ENCODE results near the gene CANT1. TPM values are rescaled to one million over a fixed set of nuclear protein-coding genes. Genes with fewer than 3 reads are reported as not detected.

CANT1 gene
- total and polyA plus RNA-seq, 2 of the 13 experiments (the other 11 are each of a cell fraction or from before 2014, with no cell fraction given): 34.1 to 42.1 TPM

DNA sequence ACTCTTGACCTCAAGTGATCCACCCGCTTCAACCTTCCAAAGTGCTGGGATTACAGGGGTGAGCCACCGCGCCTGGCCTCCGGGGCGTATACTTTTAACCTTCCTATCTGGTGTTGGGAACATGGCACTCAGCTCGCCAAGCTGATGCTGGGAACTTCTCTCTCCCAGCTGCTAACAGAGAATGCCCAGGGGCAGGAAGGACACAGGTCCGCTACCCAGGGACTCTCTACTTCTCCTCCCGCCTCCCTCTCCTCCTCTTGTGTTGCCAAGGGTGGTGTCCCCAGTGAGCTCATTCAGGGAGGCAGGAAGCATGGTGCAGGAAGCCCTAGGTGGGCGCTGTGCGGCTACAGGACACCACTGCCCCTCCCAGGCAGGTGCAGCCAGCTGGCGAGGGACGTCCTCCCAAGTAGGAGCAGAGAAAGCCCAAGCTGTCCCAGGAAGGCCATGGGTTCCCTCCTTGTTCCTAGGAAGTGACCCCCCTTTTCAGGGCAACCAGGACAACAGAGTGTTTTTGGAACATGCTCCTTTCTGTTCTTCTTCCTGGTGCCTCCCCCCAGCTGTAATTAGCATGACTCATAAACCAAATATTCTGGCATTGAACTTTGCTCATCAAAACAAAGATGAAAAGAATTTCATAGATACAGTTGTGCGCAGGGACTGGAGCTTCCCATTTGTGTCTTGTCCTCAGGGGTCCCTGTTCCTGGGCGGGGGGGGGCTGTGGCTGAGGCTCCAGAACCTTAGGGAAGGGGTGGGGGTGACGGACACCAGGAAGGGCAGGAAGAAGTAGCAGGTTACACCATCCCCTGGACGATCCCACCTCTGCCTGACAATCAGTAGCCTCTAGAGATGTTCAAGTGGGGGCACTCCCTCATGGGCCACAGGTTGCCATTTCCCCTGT is 17.1 kb upstream of the CANT1 start (continued):
- TF ChIP-seq, protein P1, sequence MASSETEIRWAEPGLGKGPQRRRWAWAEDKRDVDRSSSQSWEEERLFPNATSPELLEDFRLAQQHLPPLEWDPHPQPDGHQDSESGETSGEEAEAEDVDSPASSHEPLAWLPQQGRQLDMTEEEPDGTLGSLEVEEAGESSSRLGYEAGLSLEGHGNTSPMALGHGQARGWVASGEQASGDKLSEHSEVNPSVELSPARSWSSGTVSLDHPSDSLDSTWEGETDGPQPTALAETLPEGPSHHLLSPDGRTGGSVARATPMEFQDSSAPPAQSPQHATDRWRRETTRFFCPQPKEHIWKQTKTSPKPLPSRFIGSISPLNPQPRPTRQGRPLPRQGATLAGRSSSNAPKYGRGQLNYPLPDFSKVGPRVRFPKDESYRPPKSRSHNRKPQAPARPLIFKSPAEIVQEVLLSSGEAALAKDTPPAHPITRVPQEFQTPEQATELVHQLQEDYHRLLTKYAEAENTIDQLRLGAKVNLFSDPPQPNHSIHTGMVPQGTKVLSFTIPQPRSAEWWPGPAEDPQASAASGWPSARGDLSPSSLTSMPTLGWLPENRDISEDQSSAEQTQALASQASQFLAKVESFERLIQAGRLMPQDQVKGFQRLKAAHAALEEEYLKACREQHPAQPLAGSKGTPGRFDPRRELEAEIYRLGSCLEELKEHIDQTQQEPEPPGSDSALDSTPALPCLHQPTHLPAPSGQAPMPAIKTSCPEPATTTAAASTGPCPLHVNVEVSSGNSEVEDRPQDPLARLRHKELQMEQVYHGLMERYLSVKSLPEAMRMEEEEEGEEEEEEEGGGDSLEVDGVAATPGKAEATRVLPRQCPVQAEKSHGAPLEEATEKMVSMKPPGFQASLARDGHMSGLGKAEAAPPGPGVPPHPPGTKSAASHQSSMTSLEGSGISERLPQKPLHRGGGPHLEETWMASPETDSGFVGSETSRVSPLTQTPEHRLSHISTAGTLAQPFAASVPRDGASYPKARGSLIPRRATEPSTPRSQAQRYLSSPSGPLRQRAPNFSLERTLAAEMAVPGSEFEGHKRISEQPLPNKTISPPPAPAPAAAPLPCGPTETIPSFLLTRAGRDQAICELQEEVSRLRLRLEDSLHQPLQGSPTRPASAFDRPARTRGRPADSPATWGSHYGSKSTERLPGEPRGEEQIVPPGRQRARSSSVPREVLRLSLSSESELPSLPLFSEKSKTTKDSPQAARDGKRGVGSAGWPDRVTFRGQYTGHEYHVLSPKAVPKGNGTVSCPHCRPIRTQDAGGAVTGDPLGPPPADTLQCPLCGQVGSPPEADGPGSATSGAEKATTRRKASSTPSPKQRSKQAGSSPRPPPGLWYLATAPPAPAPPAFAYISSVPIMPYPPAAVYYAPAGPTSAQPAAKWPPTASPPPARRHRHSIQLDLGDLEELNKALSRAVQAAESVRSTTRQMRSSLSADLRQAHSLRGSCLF (CRISPR knock-in tag; IDR thresholded peaks at IDR 0.05; ENCODE audit: borderline replicate concordance): no peak
- TF ChIP-seq ZBTB39 (CRISPR knock-in tag; IDR thresholded peaks at IDR 0.05) (no peak), IRF2 (CRISPR knock-in tag; IDR thresholded peaks at IDR 0.05) (peak; percentile 74), NFE2 (CRISPR knock-in tag; IDR thresholded peaks at IDR 0.05) (no peak), BCL3 (CRISPR knock-in tag; IDR thresholded peaks at IDR 0.05) (no peak), MAFG (CRISPR knock-in tag; IDR thresholded peaks at IDR 0.05) (no peak)
- TF ChIP-seq, protein P2, sequence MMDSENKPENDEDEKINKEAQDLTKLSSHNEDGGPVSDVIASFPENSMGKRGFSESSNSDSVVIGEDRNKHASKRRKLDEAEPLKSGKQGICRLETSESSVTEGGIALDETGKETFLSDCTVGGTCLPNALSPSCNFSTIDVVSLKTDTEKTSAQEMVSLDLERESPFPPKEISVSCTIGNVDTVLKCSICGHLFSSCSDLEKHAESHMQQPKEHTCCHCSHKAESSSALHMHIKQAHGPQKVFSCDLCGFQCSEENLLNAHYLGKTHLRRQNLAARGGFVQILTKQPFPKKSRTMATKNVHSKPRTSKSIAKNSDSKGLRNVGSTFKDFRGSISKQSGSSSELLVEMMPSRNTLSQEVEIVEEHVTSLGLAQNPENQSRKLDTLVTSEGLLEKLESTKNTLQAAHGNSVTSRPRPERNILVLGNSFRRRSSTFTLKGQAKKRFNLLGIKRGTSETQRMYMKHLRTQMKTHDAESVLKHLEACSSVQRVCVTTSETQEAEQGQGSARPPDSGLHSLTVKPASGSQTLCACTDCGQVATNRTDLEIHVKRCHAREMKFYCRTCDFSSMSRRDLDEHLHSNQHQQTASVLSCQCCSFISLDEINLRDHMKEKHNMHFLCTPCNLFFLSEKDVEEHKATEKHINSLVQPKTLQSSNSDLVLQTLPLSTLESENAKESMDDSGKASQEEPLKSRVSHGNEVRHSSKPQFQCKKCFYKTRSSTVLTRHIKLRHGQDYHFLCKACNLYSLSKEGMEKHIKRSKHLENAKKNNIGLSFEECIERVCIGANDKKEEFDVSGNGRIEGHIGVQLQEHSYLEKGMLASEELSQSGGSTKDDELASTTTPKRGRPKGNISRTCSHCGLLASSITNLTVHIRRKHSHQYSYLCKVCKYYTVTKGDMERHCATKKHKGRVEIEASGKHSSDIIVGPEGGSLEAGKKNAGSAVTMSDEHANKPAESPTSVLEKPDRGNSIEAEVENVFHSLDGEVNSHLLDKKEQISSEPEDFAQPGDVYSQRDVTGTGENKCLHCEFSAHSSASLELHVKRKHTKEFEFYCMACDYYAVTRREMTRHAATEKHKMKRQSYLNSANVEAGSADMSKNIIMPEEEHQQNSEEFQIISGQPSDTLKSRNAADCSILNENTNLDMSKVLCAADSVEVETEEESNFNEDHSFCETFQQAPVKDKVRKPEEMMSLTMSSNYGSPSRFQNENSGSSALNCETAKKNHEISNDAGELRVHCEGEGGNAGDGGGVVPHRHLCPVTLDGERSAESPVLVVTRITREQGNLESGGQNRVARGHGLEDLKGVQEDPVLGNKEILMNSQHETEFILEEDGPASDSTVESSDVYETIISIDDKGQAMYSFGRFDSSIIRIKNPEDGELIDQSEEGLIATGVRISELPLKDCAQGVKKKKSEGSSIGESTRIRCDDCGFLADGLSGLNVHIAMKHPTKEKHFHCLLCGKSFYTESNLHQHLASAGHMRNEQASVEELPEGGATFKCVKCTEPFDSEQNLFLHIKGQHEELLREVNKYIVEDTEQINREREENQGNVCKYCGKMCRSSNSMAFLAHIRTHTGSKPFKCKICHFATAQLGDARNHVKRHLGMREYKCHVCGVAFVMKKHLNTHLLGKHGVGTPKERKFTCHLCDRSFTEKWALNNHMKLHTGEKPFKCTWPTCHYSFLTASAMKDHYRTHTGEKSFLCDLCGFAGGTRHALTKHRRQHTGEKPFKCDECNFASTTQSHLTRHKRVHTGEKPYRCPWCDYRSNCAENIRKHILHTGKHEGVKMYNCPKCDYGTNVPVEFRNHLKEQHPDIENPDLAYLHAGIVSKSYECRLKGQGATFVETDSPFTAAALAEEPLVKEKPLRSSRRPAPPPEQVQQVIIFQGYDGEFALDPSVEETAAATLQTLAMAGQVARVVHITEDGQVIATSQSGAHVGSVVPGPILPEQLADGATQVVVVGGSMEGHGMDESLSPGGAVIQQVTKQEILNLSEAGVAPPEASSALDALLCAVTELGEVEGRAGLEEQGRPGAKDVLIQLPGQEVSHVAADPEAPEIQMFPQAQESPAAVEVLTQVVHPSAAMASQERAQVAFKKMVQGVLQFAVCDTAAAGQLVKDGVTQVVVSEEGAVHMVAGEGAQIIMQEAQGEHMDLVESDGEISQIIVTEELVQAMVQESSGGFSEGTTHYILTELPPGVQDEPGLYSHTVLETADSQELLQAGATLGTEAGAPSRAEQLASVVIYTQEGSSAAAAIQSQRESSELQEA (CRISPR knock-in tag; IDR thresholded peaks at IDR 0.05; ENCODE audit: not compliant biosample characterization): no peak
- TF ChIP-seq, protein P3, sequence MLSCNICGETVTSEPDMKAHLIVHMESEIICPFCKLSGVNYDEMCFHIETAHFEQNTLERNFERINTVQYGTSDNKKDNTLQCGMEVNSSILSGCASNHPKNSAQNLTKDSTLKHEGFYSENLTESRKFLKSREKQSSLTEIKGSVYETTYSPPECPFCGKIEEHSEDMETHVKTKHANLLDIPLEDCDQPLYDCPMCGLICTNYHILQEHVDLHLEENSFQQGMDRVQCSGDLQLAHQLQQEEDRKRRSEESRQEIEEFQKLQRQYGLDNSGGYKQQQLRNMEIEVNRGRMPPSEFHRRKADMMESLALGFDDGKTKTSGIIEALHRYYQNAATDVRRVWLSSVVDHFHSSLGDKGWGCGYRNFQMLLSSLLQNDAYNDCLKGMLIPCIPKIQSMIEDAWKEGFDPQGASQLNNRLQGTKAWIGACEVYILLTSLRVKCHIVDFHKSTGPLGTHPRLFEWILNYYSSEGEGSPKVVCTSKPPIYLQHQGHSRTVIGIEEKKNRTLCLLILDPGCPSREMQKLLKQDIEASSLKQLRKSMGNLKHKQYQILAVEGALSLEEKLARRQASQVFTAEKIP (CRISPR knock-in tag; IDR thresholded peaks at IDR 0.05; ENCODE audit: borderline replicate concordance): no peak
